GM12878 (cell line): ENCODE data around the gene TBX5. TPM values are rescaled to one million over a fixed set of nuclear protein-coding genes. Genes with fewer than 3 reads are reported as not detected.

Experiments used
- ATAC-seq: fragments of 200-7000 bp; cut with Tn5 transposase; 3 replicates; pipeline ENCODE4 v1.9.1; 2020; ENCODE audit warnings: mild to moderate bottlenecking, moderate library complexity
- BruUV-seq: library from RNA; stranded (reverse); fragments of 400-500 nt; replicated peaks from 2 replicates; lab custom pipeline; 2021; lab: Mats Ljungman, UMichigan
- CTCF ChIA-PET: fragments of 300-600 bp; sonication (Branson Sonifier 250); formaldehyde crosslinking; extraction: SDS; loops from one replicate; lab custom pipeline; 2021; ENCODE audit warnings: inconsistent platforms; lab: Yijun Ruan, JAX
- POLR2A ChIA-PET: fragments of 350-600 bp; formaldehyde crosslinking; extraction: SDS; loops from one replicate; lab custom pipeline; 2021; ENCODE audit warnings: inconsistent platforms; lab: Charles Lee
- RAD21 ChIA-PET: fragments of 300-600 bp; sonication (Branson Sonifier 250); formaldehyde crosslinking; loops from one replicate; lab custom pipeline; 2023; ENCODE audit warnings: antibody characterized with exemption; ENCODE audit not compliant: unreplicated experiment; lab: Charles Lee
- SMC1A ChIA-PET: fragments of 300-600 bp; sonication (Branson Sonifier 250); formaldehyde crosslinking; loops from one replicate; lab custom pipeline; 2023; ENCODE audit not compliant: unreplicated experiment, uncharacterized antibody; lab: Charles Lee
- DNase-seq: peaks from one replicate; pipeline ENCODE4 v3.0.0-alpha.2; 2011; ENCODE audit warnings: low read depth, low spot score
- FAIRE-seq: peaks from 3 replicates; lab custom pipeline; 2011; peaks lifted over from hg19 to GRCh38; lab: Jason Lieb, UNC
- H2AFZ ChIP-seq: 2 replicates; pipeline ENCODE4 v1.6.0; 2011; ENCODE audit warnings: low read depth, low read length, control low read depth; ENCODE audit not compliant: control insufficient read depth
- H3K27ac ChIP-seq: 2 replicates; pipeline ENCODE4 v1.5.1; 2011; ENCODE audit warnings: control low read depth; ENCODE audit not compliant: control insufficient read depth, insufficient read depth
- H3K27me3 ChIP-seq, 2 experiments: replicated peaks in 1 of 2; 2 replicates each; pipeline versions ENCODE4 v1.6.0 to v1.6.1; 2011; ENCODE audit warnings: low read length in 1 of 2; ENCODE audit not compliant: control insufficient read depth in 2 of 2, insufficient read depth in 2 of 2
- H3K36me3 ChIP-seq, 2 experiments: 2 replicates each; pipeline ENCODE4 v1.5.1; 2011; ENCODE audit warnings: low read length in 1 of 2; ENCODE audit not compliant: control insufficient read depth in 2 of 2, insufficient read depth in 2 of 2
- H3K4me1 ChIP-seq: 2 replicates; pipeline ENCODE4 v1.6.1; 2011; ENCODE audit warnings: mild to moderate bottlenecking, low read length, moderate library complexity, mixed read lengths; ENCODE audit not compliant: control insufficient read depth, insufficient read depth
- H3K4me2 ChIP-seq: 2 replicates; pipeline ENCODE4 v1.6.0; 2011; ENCODE audit warnings: control low read depth; ENCODE audit not compliant: control insufficient read depth, insufficient read depth
- H3K4me3 ChIP-seq: fragments of 200-600 bp; sonication (generic); 2 replicates; pipeline ENCODE4 v1.5.1; 2016
- H3K79me2 ChIP-seq: 2 replicates; pipeline ENCODE4 v1.6.0; 2011; ENCODE audit warnings: low read length; ENCODE audit not compliant: control insufficient read depth, insufficient read depth
- H3K9ac ChIP-seq: 2 replicates; pipeline ENCODE4 v1.8.0; 2011; ENCODE audit warnings: low read length, control low read depth, mixed read lengths; ENCODE audit not compliant: control insufficient read depth, insufficient read depth
- H3K9me3 ChIP-seq: replicated peaks from 3 replicates; pipeline ENCODE4 v1.5.1; 2011; ENCODE audit warnings: mild to moderate bottlenecking, low read length; ENCODE audit not compliant: control insufficient read depth, insufficient read depth
- H4K20me1 ChIP-seq: 2 replicates; pipeline ENCODE4 v1.6.0; 2011; ENCODE audit not compliant: control insufficient read depth, insufficient read depth
- CHD1 ChIP-seq: IDR thresholded peaks from 2 replicates; pipeline ENCODE4 v1.6.1; 2012; ENCODE audit warnings: low read depth, low read length, improper control_type of control experiment
- IRF3 ChIP-seq: fragments of 450-650 bp; IDR thresholded peaks from 2 replicates; pipeline ENCODE4 v1.6.1; 2014; ENCODE audit warnings: mild to moderate bottlenecking
- KDM1A ChIP-seq: fragments of 200-600 bp; sonication (generic); IDR thresholded peaks from 2 replicates; pipeline ENCODE4 v1.6.1; 2016; ENCODE audit warnings: borderline replicate concordance
- MTA2 ChIP-seq: fragments of 450-650 bp; IDR thresholded peaks from 2 replicates; pipeline ENCODE4 v1.6.1; 2016; ENCODE audit warnings: low read depth, mild to moderate bottlenecking, moderate library complexity
- NBN ChIP-seq: fragments of 450-650 bp; IDR thresholded peaks from 2 replicates; pipeline ENCODE4 v1.6.1; 2016
- SUZ12 ChIP-seq: fragments of 200-600 bp; sonication (generic); IDR thresholded peaks from one replicate; pipeline ENCODE4 v1.6.1; 2018; ENCODE audit warnings: antibody characterized with exemption, mild to moderate bottlenecking; ENCODE audit not compliant: unreplicated experiment
- ZNF24 ChIP-seq: fragments of 450-650 bp; IDR thresholded peaks from 2 replicates; pipeline ENCODE4 v1.6.1; 2017; ENCODE audit warnings: antibody characterized with exemption, mild to moderate bottlenecking
- WGBS: methylation state at CpG from one replicate; pipeline ENCODE4 v1.1.6; 2016; ENCODE audit warnings: low lambda C conversion rate; ENCODE audit not compliant: insufficient replicate concordance, insufficient coverage; ENCODE audit errors: missing lambda C conversion rate; 5-methylcytosine and 5-hydroxymethylcytosine counted together
- in situ Hi-C: fragments of 300-500 bp; cut with MboI; formaldehyde crosslinking; loops from 9 replicates; pipeline ENCODE4 v1.14.3; 2018; ENCODE audit warnings: mixed read lengths
- intact Hi-C: fragments of 100-400 bp; cut with micrococcal nuclease; formaldehyde crosslinking; loops from one replicate; pipeline ENCODE4 v1.14.2; 2022; ENCODE audit not compliant: unreplicated experiment
- polyA plus RNA-seq, 11 experiments: library from polyadenylated mRNA; depleted of rRNA in 4 of 11; unstranded in 6 of 11; stranded (reverse) in 5 of 11; fragments of >200 nt; fragmentation: Nextera tagmentation in 4 of 11; fragmentation: Illumina TruSeq in 1 of 11; extraction: Ambion mirVana in 4 of 11; extraction: Trizol in 1 of 11; gene quantifications; 1 replicate in 1 of 11; 2 replicates in 10 of 11; pipeline versions ENCODE4 v1.2.1 to v1.2.3, GENCODE V29; 2011 to 2016; ENCODE audit warnings: inconsistent platforms in 2 of 11, missing spikeins in 2 of 11, low read depth in 1 of 11
- total RNA-seq, 4 experiments: library from RNA; depleted of rRNA in 3 of 4; stranded (reverse); fragments of >200 nt in 3 of 4; fragmentation: Illumina TruSeq in 1 of 4; extraction: Trizol in 1 of 4; gene quantifications; 2 replicates each; pipeline versions ENCODE4 v1.2.1 to v1.2.3, GENCODE V29; 2013 to 2021

Gene TBX5
- total and polyA plus RNA-seq, 10 of the 15 experiments (the other 5 are each of a cell fraction or from before 2014, with no cell fraction given) = 0.04 TPM; not detected in 9

DNA sequence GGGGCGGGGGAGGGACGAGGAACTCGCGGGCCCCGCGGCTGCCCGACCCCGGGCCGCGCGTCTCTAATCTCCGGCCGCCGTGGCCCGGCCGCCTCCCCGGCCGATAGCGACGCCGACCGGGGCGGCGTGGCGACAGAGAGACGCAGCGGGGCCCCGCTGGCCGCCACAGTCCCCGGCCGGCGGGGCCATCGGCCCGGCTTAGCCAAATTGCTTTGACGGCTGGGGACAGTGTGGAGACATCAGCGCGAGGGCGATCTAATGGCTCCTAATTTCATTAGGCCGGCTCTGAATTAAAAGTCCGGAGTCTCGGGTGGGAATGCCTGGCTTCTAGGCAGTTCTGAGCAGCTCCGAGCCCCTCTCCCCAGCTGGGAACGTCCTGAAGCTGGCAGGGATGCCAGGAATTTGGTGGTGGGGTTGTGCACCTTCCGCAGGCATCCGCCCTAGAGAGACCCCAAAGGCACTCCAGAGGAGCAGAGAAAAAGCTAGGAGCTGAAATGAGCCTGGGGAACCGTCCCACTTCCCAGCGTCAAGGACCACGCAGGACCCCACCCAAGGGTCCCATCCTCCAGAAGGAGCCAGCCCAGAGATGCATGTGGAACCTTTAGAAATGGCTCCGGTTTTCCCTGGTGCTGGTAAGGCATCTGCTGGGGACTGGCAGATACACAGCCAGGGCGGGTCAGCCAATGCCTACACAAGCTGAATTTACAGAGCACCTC, 9.6 kb downstream of the TBX5 start:
- TF ChIP-seq NBN (no peak), SUZ12 (peak; percentile 88)
- TF ChIP-seq, all 136 proteins: peak for 1
- ATAC-seq = no peak
- intact Hi-C loops (no loop called here), in situ Hi-C loops (no loop called here)
- H3K36me3 ChIP-seq = no peaks in the 10 kb centered on the region
- peaks cover 14 to 25% of the 10 kb centered on the region in 2 experiments for H3K27me3 ChIP-seq
- no peak overlapping the region for H3K9ac ChIP-seq
- H3K79me2 ChIP-seq = no peaks in the 10 kb centered on the region
- no peaks in the 10 kb centered on the region for H4K20me1 ChIP-seq
- no peak overlapping the region for H3K27ac ChIP-seq
- SMC1A ChIA-PET = no interaction called here
- no peak for DNase-seq
- POLR2A ChIA-PET = no interaction called here
- no peak overlapping the region for H2AFZ ChIP-seq
- no peaks in the 10 kb centered on the region for H3K9me3 ChIP-seq
- BruUV-seq = no TSS peak
- H3K4me1 ChIP-seq = no peaks in the 10 kb centered on the region
- no peak overlapping the region for H3K4me3 ChIP-seq
- RAD21 ChIA-PET = no interaction called here
- CTCF ChIA-PET = no interaction called here
- no peak for FAIRE-seq
- H3K4me2 ChIP-seq = no peak overlapping the region
- 20% methylated on average over 24 of the region's 50 CpGs for WGBS

GRCh38 chr12:114395755-114396152, 10.2 kb downstream of the TBX5 start:
- H3K9me3 ChIP-seq = no peaks in the 10 kb centered on the region
- H3K4me2 ChIP-seq = no peak overlapping the region
- TF ChIP-seq IRF3 = no peak
- TF ChIP-seq MTA2 = no peak
- TF ChIP-seq KDM1A = no peak
- TF ChIP-seq CHD1 = no peak
- no peak for TF ChIP-seq ZNF24
- RAD21 ChIA-PET = no interaction called here
- in situ Hi-C loops = no loop called here
- FAIRE-seq (no peak), DNase-seq (no peak), ATAC-seq (no peak)
- WGBS = 15% methylated on average over 11 of the region's 17 CpGs
- no peaks in the 10 kb centered on the region for H3K4me1 ChIP-seq
- no peak overlapping the region for H3K9ac ChIP-seq
- H2AFZ ChIP-seq = no peak overlapping the region
- no peak overlapping the region for H3K27ac ChIP-seq
- CTCF ChIA-PET = no interaction called here
- no peaks in the 10 kb centered on the region for H3K36me3 ChIP-seq
- H4K20me1 ChIP-seq = no peaks in the 10 kb centered on the region
- peaks cover 14 to 22% of the 10 kb centered on the region in 2 experiments for H3K27me3 ChIP-seq
- H3K4me3 ChIP-seq = no peak overlapping the region
- POLR2A ChIA-PET = no interaction called here
- no TSS peak for BruUV-seq
- SMC1A ChIA-PET = no interaction called here
- H3K79me2 ChIP-seq = no peaks in the 10 kb centered on the region
- intact Hi-C loops = no loop called here
